GM12865 (cell line): ENCODE measurements around the gene MOV10L1.

Source experiments
- DNase-seq: peaks from one replicate; pipeline ENCODE4 v3.0.0; 2010; ENCODE audit warnings: low read depth
- H3K4me3 ChIP-seq: 2 replicates; pipeline ENCODE4 v1.5.1; 2011; ENCODE audit warnings: mild to moderate bottlenecking, low read depth, low read length, control low read depth
- CTCF ChIP-seq: IDR thresholded peaks from 2 replicates; pipeline ENCODE4 v1.5.1; 2011; ENCODE audit warnings: low read length, control low read depth, low read depth, inconsistent platforms; ENCODE audit not compliant: insufficient read depth; ENCODE audit errors: missing control alignments

MOV10L1 gene

DNA sequence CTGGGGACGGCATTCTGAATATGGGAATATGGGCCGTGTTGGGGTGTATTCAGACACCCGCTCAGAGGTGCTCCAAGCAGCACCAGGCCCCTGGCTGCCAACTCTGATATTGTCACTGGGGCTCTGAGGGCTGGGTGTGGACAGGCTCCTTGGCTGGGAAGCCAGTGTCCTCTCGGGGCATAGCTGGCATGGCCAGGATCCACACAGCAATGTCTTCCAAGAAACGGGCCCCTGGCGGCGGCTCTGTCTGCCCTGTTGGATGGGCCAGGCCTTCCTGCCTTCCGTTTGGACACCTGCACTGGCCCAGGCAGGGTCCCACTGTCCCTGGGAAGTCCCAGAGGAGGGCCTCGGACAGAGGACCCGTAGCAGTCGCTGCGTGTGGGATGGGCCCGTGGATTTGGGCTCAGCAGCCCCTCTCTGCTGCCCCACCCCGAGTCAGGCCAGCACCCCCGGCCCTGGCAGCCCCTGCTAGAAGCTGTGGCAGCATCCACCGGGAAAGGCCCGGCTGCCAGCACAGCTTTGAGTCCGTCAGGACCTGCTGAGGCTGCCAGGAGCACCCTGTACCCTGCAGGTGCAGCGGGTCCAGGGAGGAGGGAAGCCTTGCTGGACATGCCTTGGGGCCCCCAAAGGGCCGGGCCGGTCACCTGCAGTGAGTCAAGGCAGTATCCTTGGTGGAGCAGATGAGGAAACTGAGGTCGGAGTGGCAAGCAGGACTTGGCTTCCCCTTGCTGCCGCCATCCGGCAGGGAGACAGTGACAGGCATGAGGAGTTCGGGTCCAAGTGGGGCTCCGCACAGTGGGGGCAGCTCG, 84.8 kb downstream of the MOV10L1 start:
- TF ChIP-seq CTCF = no peak
- H3K4me3 ChIP-seq = no peak overlapping the region
- DNase-seq = no peak

GRCh38 chr22:50175191-50175461, 85.3 kb downstream of the MOV10L1 start:
- no peak overlapping the region for H3K4me3 ChIP-seq
- TF ChIP-seq CTCF = no peak
- DNase-seq = no peak

DNA sequence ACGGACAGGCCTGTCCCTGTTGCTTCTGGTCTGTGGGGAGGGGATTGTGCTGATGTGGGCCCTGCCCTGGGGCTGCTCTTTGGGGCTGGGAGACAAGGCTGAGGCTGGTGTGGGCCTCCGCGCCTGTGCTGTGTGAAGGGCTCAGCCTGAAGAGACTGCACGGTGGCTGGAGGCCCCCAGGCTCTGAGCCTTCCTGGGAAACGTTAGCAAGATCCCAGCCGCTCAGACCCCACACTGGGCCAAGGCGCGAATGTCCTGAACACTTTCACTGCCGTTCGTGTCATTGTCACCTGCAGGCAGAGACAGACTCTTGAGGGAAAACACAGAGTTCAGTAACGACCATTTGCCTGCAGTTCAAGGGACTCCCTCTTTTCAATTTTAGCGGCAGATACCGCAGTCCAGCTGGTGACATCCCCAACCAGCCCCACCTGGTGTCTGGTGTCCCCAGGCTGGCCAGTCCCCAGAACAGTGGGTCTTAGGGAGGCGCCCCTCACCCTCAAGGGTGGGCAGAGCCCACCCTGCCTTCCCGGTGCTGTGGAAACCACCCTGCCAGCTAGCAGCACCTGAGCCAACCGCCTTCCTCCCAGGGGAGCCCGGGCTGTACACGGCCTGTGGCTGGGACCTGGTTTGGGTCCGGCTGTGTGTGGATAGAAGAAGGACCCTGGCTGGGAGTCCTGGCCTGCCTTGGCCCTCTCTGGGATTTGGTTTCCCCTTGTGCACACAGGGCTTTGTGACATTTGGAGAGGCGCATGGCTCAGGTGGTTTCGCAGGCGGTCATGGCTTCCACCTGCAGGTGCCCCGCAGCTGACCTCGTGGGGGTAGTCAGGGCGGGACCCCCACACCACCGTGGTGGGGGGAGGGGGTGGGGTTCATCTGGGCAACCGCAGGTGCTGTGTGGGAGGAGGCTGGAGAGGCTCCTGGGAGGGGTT, 86.4 kb downstream of the MOV10L1 start:
- H3K4me3 ChIP-seq = no peak overlapping the region
- TF ChIP-seq CTCF = no peak
- no peak for DNase-seq

GRCh38 chr22:50176850-50177536, 87.2 kb downstream of the MOV10L1 start:
- no peak overlapping the region for H3K4me3 ChIP-seq
- TF ChIP-seq CTCF = no peak
- no peak for DNase-seq

DNA sequence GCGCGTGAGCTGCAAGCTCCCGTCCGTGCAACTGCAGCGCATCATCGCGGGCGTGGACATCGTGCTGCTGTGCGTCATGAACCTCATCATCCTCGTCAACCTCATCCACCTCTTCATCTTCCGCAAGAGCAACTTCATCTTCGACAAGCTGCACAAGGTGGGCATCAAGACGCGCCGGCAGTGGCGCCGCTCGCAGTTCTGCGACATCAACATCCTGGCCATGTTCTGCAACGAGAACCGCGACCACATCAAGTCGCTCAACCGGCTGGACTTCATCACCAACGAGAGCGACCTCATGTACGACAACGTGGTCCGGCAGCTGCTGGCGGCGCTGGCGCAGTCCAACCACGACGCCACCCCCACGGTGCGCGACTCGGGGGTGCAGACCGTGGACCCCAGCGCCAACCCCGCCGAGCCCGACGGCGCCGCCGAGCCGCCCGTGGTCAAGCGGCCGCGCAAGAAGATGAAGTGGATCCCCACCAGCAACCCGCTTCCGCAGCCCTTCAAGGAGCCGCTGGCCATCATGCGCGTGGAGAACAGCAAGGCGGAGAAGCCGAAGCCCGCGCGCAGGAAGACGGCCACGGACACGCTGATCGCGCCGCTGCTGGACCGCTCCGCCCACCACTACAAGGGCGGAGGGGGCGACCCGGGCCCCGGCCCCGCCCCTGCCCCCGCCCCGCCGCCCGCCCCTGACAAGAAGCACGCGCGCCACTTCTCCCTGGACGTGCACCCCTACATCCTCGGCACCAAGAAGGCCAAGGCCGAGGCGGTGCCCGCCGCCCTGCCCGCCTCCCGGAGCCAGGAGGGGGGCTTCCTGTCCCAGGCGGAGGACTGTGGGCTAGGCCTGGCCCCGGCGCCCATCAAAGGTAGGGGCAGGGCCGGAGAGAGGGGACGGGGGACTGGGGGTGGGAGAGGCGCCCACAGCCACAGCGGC, 88.0 kb downstream of the MOV10L1 start:
- no peak for DNase-seq
- H3K4me3 ChIP-seq = no peak overlapping the region
- TF ChIP-seq CTCF = no peak

- H3K4me3 ChIP-seq = no peak overlapping the region
- no peak for DNase-seq
- TF ChIP-seq CTCF = no peak
Measured at GRCh38 chr22:50178471-50178864, 88.7 kb downstream of the MOV10L1 start.
